C4-2B (cell line): Measurements from ENCODE around the gene AFF3.

Source experiments
- CTCF ChIP-seq: fragments of 450-650 bp; conservative IDR thresholded peaks from 2 replicates; pipeline ENCODE4 v1.5.1; 2017; ENCODE audit warnings: mild to moderate bottlenecking
- ZFX ChIP-seq: fragments of 450-650 bp; IDR thresholded peaks from 2 replicates; pipeline ENCODE4 v1.6.1; 2017

GRCh38 chr2:100064592-100065428 is 77.6 kb downstream of the AFF3 start:
- TF ChIP-seq CTCF (no peak), ZFX (no peak)
